Right lobe of liver (tissue), 6 donors: ENCODE results near the gene CTXN1. TPM values are rescaled to one million over a fixed set of nuclear protein-coding genes. Genes with fewer than 3 reads are reported as not detected.

Experiments used
- ATAC-seq, 4 donors: fragments of 200-7000 bp; cut with Tn5 transposase; one replicate each; pipeline ENCODE4 v1.9.1; 2020; ENCODE audit warnings: mild to moderate bottlenecking in 4 of 4, moderate library complexity in 4 of 4
- DNase-seq, 3 donors: peaks; one replicate each; pipeline ENCODE4 v3.0.0-alpha.2; 2020
- H3K27ac ChIP-seq, 3 donors: fragments of 200-600 bp; one replicate each; pipeline ENCODE4 v1.8.0; 2022
- H3K27me3 ChIP-seq, 2 donors: fragments of 200-600 bp; one replicate each; pipeline ENCODE4 v1.8.0; 2022
- H3K36me3 ChIP-seq, 4 donors: fragments of 200-600 bp; sonication (generic) in 1 of 4; one replicate each; pipeline versions ENCODE4 v1.5.1 to v1.8.0; 2017 to 2022; ENCODE audit warnings: control low read depth in 1 of 4
- H3K4me1 ChIP-seq, 4 donors: fragments of 200-600 bp; sonication (generic) in 1 of 4; one replicate each; pipeline versions ENCODE4 v1.5.1 to v1.8.0; 2017 to 2022; ENCODE audit warnings: control low read depth in 1 of 4
- H3K4me3 ChIP-seq, 3 donors: fragments of 200-600 bp; one replicate each; pipeline ENCODE4 v1.8.0; 2022
- H3K9me3 ChIP-seq, 4 donors: fragments of 200-600 bp; sonication (generic) in 1 of 4; one replicate each; pipeline versions ENCODE4 v1.5.1 to v1.8.0; 2017 to 2022; ENCODE audit warnings: control low read depth in 1 of 4
- POLR2A ChIP-seq: fragments of 450-650 bp; IDR thresholded peaks from one replicate; pipeline ENCODE4 v1.6.1; 2017; ENCODE audit warnings: antibody characterized with exemption, mild to moderate bottlenecking
- WGBS: methylation state at CpG from one replicate; pipeline ENCODE4 v1.1.6; 2018; ENCODE audit warnings: low coverage, low lambda C conversion rate; ENCODE audit not compliant: insufficient coverage; ENCODE audit errors: missing lambda C conversion rate; 5-methylcytosine and 5-hydroxymethylcytosine counted together
- intact Hi-C, 2 donors: fragments of 100-400 bp; cut with DNase I; formaldehyde crosslinking; loops; one replicate each; pipeline versions ENCODE4 v1.11.2 to v1.14.1; 2022
- total RNA-seq, 6 experiments: library from RNA; depleted of rRNA in 2 of 6; stranded (reverse); fragments of >200 nt in 2 of 6; fragmentation: NEBNext Ultra II Directional in 3 of 6; extraction: Animal tissue kit (Norgen Biotek cat#: 25700) in 3 of 6; gene quantifications; one replicate each; pipeline versions ENCODE4 v1.1.0 to v1.2.4, GENCODE V29; 2016 to 2023
- TF ChIP-seq, protein P1 (sequence below), 4 donors: fragments of 200-600 bp in 3 of 4; fragments of 450-650 bp in 1 of 4; IDR thresholded peaks; one replicate each; pipeline versions ENCODE4 v1.5.1 to v1.8.0; 2016 to 2022; ENCODE audit warnings: antibody characterized with exemption in 4 of 4, mild to moderate bottlenecking in 2 of 4
- donor health status: DM: no; HTN: yes; CAD: no.
- donor health status: DM: no; HTN: no; CAD: no.
- donor health status: DM: no; HTN: no; CAD: no.
- donor health status: DM: no; HTN: yes; CAD: no.
- donor health status: DM: no; HTN: yes; CAD: no.

The CTXN1 gene
- total RNA-seq, 6 experiments from 2014 or later, result 0.18 to 0.49 TPM; not detected in 4

DNA sequence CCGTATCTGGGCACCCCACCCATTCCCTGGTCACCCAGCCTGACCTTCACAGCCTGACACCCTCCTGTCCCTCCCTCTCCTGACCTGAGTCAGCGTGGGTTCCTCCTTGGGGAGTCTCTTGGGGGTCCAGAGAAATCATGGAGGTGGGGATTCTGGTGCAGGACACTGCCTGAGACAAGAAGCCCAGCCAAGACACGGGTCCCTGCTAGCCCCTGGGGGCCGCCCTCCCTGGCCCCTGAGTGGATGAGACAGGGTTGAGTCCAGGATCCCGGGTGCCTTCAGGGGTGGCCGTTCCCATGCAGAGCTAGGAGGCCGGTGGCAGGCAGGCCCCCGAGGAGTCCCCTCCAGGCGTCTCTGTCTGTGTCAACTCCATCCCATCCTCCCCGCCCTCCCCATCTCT is 20.7 kb downstream of the CTXN1 start:
- Histone ChIP-seq H3K4me3 (no peak overlapping the region), H3K27me3 (no peaks in the 10 kb centered on the region), H3K9me3 (no peaks in the 10 kb centered on the region), H3K4me1 (peaks cover 0 to 16% (median 4%) of the 10 kb centered on the region in 4 donors), H3K36me3 (peaks cover 0 to 5% (median 2%) of the 10 kb centered on the region in 4 donors), H3K27ac (no peak overlapping the region)
- intact Hi-C loops, result loop anchor here (5.0 to 10.0 kb wide), 2 partner anchors 50 to 58 kb away; no protein-coding TSS in a partner anchor
- no peak for ATAC-seq
- DNase-seq, result peak in 1 of 3 donors; percentile 48
- WGBS, result 40% methylated on average over 2 of the region's 10 CpGs
- TF ChIP-seq, protein P1, sequence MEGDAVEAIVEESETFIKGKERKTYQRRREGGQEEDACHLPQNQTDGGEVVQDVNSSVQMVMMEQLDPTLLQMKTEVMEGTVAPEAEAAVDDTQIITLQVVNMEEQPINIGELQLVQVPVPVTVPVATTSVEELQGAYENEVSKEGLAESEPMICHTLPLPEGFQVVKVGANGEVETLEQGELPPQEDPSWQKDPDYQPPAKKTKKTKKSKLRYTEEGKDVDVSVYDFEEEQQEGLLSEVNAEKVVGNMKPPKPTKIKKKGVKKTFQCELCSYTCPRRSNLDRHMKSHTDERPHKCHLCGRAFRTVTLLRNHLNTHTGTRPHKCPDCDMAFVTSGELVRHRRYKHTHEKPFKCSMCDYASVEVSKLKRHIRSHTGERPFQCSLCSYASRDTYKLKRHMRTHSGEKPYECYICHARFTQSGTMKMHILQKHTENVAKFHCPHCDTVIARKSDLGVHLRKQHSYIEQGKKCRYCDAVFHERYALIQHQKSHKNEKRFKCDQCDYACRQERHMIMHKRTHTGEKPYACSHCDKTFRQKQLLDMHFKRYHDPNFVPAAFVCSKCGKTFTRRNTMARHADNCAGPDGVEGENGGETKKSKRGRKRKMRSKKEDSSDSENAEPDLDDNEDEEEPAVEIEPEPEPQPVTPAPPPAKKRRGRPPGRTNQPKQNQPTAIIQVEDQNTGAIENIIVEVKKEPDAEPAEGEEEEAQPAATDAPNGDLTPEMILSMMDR (IDR thresholded peaks at IDR 0.05), result no peak
- TF ChIP-seq POLR2A, result no peak

DNA sequence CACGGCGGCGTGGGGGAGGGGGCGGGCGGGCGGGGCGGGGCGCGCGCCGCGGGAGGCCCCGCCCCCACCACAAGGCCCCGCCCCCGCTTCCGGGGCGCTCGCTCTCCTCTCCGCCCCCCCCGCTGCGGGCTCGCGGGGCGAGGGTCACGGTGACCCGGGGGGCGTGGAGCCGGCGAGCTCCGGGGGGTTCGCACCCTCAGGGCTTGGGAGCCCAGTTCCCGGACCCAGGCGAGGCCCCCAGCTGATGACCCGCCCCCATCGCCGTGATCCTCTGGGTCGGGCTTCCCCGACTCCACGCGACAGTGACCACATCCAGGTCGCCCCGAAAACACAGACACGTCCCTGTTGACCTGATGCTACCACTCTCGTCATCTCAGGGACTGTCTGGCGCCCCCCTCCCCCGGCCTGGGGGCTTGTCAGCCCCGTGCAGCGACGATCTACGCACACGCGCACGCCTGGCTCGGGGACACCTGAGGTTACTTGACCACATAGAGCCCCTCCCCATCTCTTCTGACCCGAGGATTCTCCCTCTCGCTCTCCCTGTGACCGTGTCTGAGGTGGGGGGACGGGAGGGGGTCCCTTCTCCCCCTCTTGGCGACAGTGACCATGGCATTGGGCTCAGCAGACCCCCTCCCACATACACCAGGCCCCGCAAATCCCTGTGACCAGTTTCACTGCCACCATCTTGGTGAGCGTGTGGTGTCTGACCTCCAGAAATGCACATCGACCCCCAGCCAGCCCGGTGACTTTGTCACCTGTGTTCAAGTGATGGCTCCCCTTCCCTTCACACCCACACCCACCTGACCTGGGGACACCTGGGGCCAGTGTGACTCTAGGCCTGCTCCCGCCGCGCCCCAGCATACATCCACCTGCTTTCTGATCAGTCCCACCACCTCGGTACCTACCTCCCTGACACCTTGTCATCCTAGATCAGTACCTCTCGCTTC is 21.6 kb downstream of the CTXN1 start:
- no peaks in the 10 kb centered on the region for H3K27me3 ChIP-seq
- no peak for TF ChIP-seq POLR2A
- TF ChIP-seq, protein P1 (IDR thresholded peaks at IDR 0.05), result no peak
- H3K4me3 ChIP-seq, result peak overlapping the region; percentile 72 to 83 (median 82)
- DNase-seq (peak; percentile 68 to 79 (median 74)), ATAC-seq (peak; percentile 29 to 62 (median 42))
- H3K4me1 ChIP-seq, result peaks cover 0 to 16% (median 4%) of the 10 kb centered on the region in 4 donors
- 24% methylated on average over 9 of the region's 68 CpGs for WGBS
- H3K36me3 ChIP-seq, result no peaks in the 10 kb centered on the region
- intact Hi-C loops, result loop anchor here (5.0 to 10.0 kb wide), 2 partner anchors 50 to 57 kb away; no protein-coding TSS in a partner anchor
- H3K9me3 ChIP-seq, result no peaks in the 10 kb centered on the region
- H3K27ac ChIP-seq, result peak overlapping the region; percentile 11 to 75 (median 73)

DNA sequence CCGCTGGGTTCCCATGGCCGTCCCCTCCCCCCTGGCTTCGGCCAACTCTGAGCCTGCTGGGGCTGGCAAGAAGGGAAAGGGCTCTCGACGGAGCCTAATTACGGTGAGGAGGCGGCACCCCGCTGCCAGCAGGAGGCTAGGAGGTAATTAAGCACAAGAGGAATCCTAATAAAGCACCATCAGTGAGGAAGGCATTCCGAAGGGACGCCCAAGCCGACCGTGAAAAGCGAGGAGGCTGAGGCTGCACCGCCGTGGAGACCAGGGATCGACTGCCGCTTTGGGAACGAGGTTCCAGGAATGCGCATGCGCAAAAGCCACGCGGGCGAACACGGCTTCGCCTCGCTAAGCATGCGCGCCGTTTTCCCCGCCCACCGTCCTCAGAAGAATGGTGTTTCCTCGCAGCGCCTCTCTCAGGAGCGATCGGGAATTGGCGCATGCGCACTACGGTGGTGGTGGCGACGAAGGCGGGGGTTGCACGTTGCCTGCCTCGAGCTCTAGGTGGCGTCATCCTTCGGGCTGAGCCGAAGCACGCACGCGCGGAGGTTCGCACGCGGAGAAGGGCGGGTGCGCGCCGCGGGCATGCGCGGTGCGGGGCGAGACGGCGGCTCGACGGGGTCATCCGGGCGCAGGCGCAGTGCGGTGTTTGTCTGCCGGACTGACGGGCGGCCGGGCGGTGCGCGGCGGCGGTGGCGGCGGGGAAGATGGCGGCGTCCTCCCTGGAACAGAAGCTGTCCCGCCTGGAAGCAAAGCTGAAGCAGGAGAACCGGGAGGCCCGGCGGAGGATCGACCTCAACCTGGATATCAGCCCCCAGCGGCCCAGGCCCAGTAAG is 22.5 kb downstream of the CTXN1 start, which contains the start of gene MAP2K7:
Gene MAP2K7 (plus strand): TSS at position 634 of the 830 bp plus-strand sequence. CDS start 68 bp downstream, at position 702.
- TF ChIP-seq, protein P1 (IDR thresholded peaks at IDR 0.05), result peak; percentile 23 to 78 (median 59)
- TF ChIP-seq POLR2A, result peak; percentile 85
- WGBS, result 0% methylated on average over 14 of the region's 89 CpGs
- Histone ChIP-seq H3K4me1 (peaks cover 0 to 16% (median 4%) of the 10 kb centered on the region in 4 donors), H3K36me3 (no peaks in the 10 kb centered on the region), H3K27ac (peak within 1 kb of the TSS; percentile 75 to 83 (median 75)), H3K4me3 (peak within 1 kb of the TSS; percentile 72 to 83 (median 82)), H3K27me3 (no peaks in the 10 kb centered on the region), H3K9me3 (no peaks in the 10 kb centered on the region)
- peak; percentile 100 for DNase-seq
- ATAC-seq, result peak; percentile 80 to 93 (median 86)
- intact Hi-C loops, result loop anchor here in 1 of 2 donors (10.0 kb wide), 1 partner anchor 49 kb away; no protein-coding TSS in a partner anchor

DNA sequence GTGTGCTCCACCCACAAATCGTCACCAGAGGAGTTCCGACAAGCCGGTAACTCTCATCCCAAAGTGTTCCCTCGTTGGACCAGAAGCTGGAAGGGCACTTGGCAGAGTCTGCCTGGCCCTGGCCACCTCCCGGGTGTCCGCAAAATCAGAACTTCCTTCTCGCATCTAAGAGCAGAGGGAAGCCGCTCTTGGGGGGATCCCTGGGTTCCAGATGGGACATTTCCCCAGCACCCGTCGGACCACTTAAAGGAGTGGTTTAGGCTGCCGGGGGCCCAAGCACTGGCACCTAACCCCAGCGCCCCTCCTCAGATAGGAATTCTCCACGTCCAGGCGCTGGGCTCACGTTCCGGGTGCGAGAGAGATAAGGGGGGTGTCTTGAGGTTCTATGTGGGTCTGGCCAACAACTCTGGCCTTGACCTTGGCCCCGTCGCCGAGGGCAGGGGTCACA is 23.1 kb downstream of the CTXN1 start:
- Histone ChIP-seq H3K27me3 (no peaks in the 10 kb centered on the region), H3K27ac (peak overlapping the region; percentile 62 to 83 (median 75)), H3K4me1 (peaks cover 0 to 20% (median 6%) of the 10 kb centered on the region in 4 donors), H3K9me3 (no peaks in the 10 kb centered on the region), H3K4me3 (peak overlapping the region; percentile 61 to 83 (median 82)), H3K36me3 (no peaks in the 10 kb centered on the region)
- DNase-seq (peak; percentile 41 to 72 (median 58)), ATAC-seq (peak; percentile 6 to 30 (median 15))
- TF ChIP-seq POLR2A, result no peak
- TF ChIP-seq, protein P1 (IDR thresholded peaks at IDR 0.05), result no peak
- WGBS, result 0% methylated on average over 4 of the region's 20 CpGs
- intact Hi-C loops, result loop anchor here in 1 of 2 donors (10.0 kb wide), 1 partner anchor 48 kb away; no protein-coding TSS in a partner anchor
